OCI-LY3 (cell line): ENCODE data around the gene MAST1.

Source experiments
- H2AFZ ChIP-seq: fragments of 200-600, 300-600 bp; shearing (Covaris generic); 2 replicates; pipeline ENCODE4 v1.6.0; 2014; ENCODE audit warnings: antibody characterized with exemption, low read depth, low read length
- H3K27ac ChIP-seq: fragments of 200-600, 300-600 bp; sonication (generic); 2 replicates; pipeline ENCODE4 v1.5.1; 2014; ENCODE audit warnings: mild to moderate bottlenecking, low read length, moderate library complexity, mixed read lengths
- H3K27me3 ChIP-seq: fragments of 200-600, 300-600 bp; sonication (generic); 2 replicates; pipeline ENCODE4 v1.6.1; 2014; ENCODE audit warnings: low read depth, low read length, mixed read lengths
- H3K36me3 ChIP-seq: fragments of 200-600, 300-600 bp; sonication (generic); replicated peaks from 2 replicates; pipeline ENCODE3; 2014; ENCODE audit warnings: low read depth, low read length, mixed read lengths
- H3K4me1 ChIP-seq: fragments of 300-600, 200-600 bp; sonication (generic); 2 replicates; pipeline ENCODE4 v1.6.1; 2014; ENCODE audit warnings: low read length, mixed read lengths
- H3K4me2 ChIP-seq: fragments of 200-600, 300-600 bp; sonication (generic); 2 replicates; pipeline ENCODE4 v1.6.1; 2014; ENCODE audit warnings: low read length, mixed read lengths
- H3K4me3 ChIP-seq: fragments of 300-600, 200-600 bp; sonication (generic); 2 replicates; pipeline ENCODE4 v1.5.1; 2014; ENCODE audit warnings: antibody characterized with exemption, mild to moderate bottlenecking, low read length, moderate library complexity
- H3K79me2 ChIP-seq: fragments of 300-600, 200-600 bp; shearing (Covaris generic); 2 replicates; pipeline ENCODE4 v1.6.1; 2014; ENCODE audit warnings: mild to moderate bottlenecking, low read length, mixed read lengths
- H3K9ac ChIP-seq: fragments of 300-600, 200-600 bp; shearing (Covaris generic); 2 replicates; pipeline ENCODE4 v1.6.0; 2014; ENCODE audit warnings: mild to moderate bottlenecking, low read length, moderate library complexity
- H3K9me3 ChIP-seq: fragments of 200-600, 300-600 bp; shearing (Covaris generic); 2 replicates; pipeline ENCODE4 v1.6.1; 2014; ENCODE audit warnings: low read length, mixed read lengths; ENCODE audit not compliant: insufficient read depth
- H4K20me1 ChIP-seq: fragments of 200-600, 300-600 bp; sonication (generic); 2 replicates; pipeline ENCODE4 v1.6.1; 2016; ENCODE audit warnings: low read length, mixed read lengths; ENCODE audit not compliant: insufficient read depth
- EZH2phosphoT487 ChIP-seq: fragments of 200-600 bp; shearing (Covaris generic); IDR thresholded peaks from 2 replicates; pipeline ENCODE4 v1.6.1; 2018; ENCODE audit warnings: antibody characterized with exemption, mixed run types, low read depth
- TF ChIP-seq, protein P1 (sequence below): fragments of 200-600, 300-600 bp; sonication (generic); IDR thresholded peaks from 2 replicates; pipeline ENCODE4 v1.5.1; 2014; ENCODE audit warnings: antibody characterized with exemption, low read length, low read depth

Gene MAST1

DNA sequence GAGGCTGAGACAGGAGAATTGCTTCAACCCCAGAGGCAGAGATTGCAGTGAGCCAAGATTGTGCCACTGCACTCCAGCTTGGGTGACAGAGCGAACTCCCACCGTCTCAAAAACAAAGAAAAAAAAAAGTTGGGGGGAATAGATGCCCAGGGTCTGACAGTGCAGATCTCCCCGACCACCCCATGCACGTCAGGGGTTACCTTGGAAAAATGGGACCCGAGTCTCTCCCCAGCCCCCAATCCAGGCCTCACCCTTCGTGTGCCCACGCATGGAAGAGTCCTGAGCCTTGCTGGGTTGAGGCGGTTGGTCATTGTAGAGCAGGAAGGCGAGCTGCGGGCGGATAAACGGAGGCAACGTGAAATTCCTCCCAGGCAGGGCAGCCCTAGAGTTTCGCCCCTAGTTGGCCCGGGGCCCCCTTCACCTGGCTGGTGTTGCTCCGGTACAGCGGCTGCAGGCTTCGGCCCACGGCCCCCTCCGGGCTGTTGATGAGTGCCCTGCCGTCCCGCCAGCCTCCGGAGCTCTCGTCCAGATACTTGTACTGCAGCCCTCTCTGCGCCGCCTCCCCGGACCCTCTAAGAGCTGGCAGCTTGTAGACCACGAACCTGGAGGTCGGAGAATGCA is 42.3 kb downstream of the MAST1 start:
- H3K4me1 ChIP-seq = peaks cover 16% of the 10 kb centered on the region

DNA sequence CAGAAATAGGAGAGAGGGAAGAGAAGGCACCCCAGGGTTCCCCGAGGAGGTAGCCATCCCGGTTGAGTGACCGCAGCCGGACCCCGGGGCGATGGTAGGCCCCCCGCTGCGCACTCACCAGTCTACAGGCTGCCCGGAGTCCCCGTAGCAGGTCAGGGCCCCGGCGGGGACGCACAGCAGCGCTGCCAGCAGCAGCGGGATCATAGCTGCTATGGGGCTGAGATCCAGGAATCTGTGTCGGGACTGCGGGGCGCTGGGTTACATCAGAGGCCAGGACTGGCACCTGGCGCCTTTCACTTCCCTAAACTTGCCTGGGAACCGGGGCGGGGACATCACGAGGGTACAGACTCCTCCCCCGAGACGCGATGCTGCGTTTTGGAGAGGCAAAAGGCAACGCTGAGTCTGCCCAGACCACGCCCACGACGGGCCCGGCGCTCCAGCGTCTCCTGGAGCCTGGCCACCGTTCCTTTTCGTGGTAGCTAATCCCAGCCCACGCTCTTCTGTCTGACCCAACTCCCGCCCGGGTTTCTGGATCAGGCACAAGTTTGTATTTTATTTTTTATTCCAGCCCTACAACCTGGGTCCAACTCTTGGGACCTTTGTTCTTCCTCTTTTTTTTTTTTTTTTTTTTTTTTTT is 43.0 kb downstream of the MAST1 start, which contains the start of gene DNASE2:
DNASE2 (minus strand) TSS at position 278 of the 637 bp plus-strand sequence; CDS start at position 204, 74 bp downstream.
- peaks cover 19% of the 10 kb centered on the region for H3K79me2 ChIP-seq
- H3K4me3 ChIP-seq = peak within 1 kb of the TSS; percentile 92

More for the DNA sequence above, 42.3 kb downstream of the MAST1 start:
- Histone ChIP-seq H3K79me2 (peaks cover 19% of the 10 kb centered on the region), H3K27me3 (no peaks in the 10 kb centered on the region), H3K4me2 (peak overlapping the region; percentile 96), H3K9ac (peak overlapping the region; percentile 97), H2AFZ (peak overlapping the region; percentile 29; the same call in 1 of the 2 replicates), H3K36me3 (peaks cover 34% of the 10 kb centered on the region), H3K4me3 (peak overlapping the region; percentile 92), H3K27ac (peak overlapping the region; percentile 85), H4K20me1 (peaks cover 8% of the 10 kb centered on the region; the same call in 1 of the 2 replicates), H3K9me3 (peaks cover 19% of the 10 kb centered on the region)
- TF ChIP-seq, protein P1, sequence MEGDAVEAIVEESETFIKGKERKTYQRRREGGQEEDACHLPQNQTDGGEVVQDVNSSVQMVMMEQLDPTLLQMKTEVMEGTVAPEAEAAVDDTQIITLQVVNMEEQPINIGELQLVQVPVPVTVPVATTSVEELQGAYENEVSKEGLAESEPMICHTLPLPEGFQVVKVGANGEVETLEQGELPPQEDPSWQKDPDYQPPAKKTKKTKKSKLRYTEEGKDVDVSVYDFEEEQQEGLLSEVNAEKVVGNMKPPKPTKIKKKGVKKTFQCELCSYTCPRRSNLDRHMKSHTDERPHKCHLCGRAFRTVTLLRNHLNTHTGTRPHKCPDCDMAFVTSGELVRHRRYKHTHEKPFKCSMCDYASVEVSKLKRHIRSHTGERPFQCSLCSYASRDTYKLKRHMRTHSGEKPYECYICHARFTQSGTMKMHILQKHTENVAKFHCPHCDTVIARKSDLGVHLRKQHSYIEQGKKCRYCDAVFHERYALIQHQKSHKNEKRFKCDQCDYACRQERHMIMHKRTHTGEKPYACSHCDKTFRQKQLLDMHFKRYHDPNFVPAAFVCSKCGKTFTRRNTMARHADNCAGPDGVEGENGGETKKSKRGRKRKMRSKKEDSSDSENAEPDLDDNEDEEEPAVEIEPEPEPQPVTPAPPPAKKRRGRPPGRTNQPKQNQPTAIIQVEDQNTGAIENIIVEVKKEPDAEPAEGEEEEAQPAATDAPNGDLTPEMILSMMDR = no peak
- TF ChIP-seq EZH2phosphoT487 = no peak

DNA sequence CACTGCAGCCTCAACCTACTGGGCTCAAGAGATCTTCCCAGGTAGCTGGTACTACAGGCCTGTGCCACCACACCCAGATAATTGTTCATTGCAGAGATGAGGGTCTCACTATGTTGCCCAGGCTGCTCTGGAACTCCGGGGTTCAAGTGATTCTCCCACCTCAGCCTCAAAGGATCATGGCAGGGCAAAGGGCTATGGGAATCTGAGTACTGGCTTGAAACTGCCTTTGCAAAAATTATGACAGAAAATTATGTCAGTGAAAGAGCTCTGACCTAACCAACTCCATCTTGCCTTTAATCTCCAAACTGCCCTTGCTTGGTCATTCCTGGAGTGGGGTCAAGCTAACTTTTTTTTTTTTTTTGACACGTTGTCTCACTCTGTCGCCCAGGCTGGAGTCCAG is 44.3 kb downstream of the MAST1 start:
- Histone ChIP-seq H3K4me2 (no peak overlapping the region), H3K9ac (no peak overlapping the region), H3K27ac (no peak overlapping the region), H3K9me3 (peaks cover 19% of the 10 kb centered on the region), H3K4me3 (no peak overlapping the region), H2AFZ (no peak overlapping the region), H3K27me3 (no peaks in the 10 kb centered on the region), H3K36me3 (peaks cover 28% of the 10 kb centered on the region), H4K20me1 (peaks cover 8% of the 10 kb centered on the region; the same call in 1 of the 2 replicates), H3K4me1 (peaks cover 21% of the 10 kb centered on the region), H3K79me2 (peaks cover 19% of the 10 kb centered on the region)
- TF ChIP-seq, protein P1 = no peak

More for the DNA sequence above, 43.0 kb downstream of the MAST1 start, which contains the start of gene DNASE2:
- H3K4me1 ChIP-seq = peaks cover 19% of the 10 kb centered on the region
- no peaks in the 10 kb centered on the region for H3K27me3 ChIP-seq
- H3K4me2 ChIP-seq = peak within 1 kb of the TSS; percentile 96
- peak within 1 kb of the TSS; percentile 85 for H3K27ac ChIP-seq
- H3K9me3 ChIP-seq = peaks cover 19% of the 10 kb centered on the region
- peaks cover 8% of the 10 kb centered on the region; the same call in 1 of the 2 replicates for H4K20me1 ChIP-seq
- peaks cover 28% of the 10 kb centered on the region for H3K36me3 ChIP-seq
- TF ChIP-seq, protein P1 = no peak
- TF ChIP-seq EZH2phosphoT487 = no peak
- peak within 1 kb of the TSS; percentile 29; the same call in 1 of the 2 replicates for H2AFZ ChIP-seq
- H3K9ac ChIP-seq = peak within 1 kb of the TSS; percentile 97

DNA sequence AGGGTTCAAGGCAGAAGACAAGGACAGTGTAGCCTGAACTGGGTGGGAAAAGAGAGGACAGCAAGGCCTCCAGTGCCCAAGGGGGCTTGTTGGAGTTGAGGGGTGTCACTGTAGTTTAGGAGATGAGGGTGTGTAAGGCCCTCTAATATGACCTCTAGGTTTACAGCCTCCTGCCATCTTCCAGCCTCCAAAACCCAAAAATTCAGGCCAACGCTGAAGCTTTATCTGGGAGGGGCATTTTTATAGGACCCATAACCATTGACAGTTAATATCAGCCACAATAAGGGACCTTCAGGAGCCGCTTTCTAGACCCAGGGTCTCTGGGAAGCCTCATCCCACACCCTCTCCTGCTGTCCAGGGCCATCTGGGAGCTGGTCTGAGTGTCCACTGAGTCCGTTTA is 45.9 kb downstream of the MAST1 start:
- H3K36me3 ChIP-seq = peaks cover 17% of the 10 kb centered on the region
- H3K4me1 ChIP-seq = peaks cover 23% of the 10 kb centered on the region
- TF ChIP-seq, protein P1 = no peak
- TF ChIP-seq EZH2phosphoT487 = no peak
- peaks cover 19% of the 10 kb centered on the region for H3K79me2 ChIP-seq
- H3K4me3 ChIP-seq = 0 out of 2 replicates have a peak overlapping the region, but pooled peaks have one; percentile 77
- no peaks in the 10 kb centered on the region for H3K27me3 ChIP-seq
- peaks cover 19% of the 10 kb centered on the region for H3K9me3 ChIP-seq
- no peak overlapping the region for H3K9ac ChIP-seq
- H4K20me1 ChIP-seq = peaks cover 3% of the 10 kb centered on the region; the same call in 1 of the 2 replicates
- H3K27ac ChIP-seq = no peak overlapping the region
- H3K4me2 ChIP-seq = no peak overlapping the region
- H2AFZ ChIP-seq = no peak overlapping the region
